GM19328 (cell line): ENCODE measurements around the gene OGFR.

ENCODE experiments used
- ATAC-seq: cut with Tn5 transposase; IDR thresholded peaks from one replicate; pipeline ENCODE4 v1.9.1; 2021; ENCODE audit warnings: mild to moderate bottlenecking, moderate library complexity; ENCODE audit not compliant: unreplicated experiment

The OGFR gene

DNA sequence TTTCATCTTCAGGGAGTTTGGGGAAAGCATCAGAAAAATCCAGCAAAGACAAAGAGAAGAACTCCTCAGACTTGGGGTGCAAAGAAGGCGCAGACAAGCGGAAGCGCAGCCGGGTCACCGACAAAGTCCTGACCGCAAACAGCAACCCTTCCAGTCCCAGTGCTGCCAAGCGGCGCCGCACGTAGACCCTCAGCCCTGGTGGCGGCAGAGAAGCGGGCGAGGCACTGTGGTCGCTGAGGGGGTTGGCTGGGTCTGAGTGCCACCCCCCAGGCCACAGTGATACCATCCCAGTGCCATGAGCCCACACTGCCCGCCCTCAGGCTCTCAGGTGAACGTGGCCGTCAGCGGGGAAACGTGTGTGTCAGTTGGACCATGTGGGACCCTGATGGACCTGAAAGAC is 5.2 kb upstream of the OGFR start:
- ATAC-seq = no peak

DNA sequence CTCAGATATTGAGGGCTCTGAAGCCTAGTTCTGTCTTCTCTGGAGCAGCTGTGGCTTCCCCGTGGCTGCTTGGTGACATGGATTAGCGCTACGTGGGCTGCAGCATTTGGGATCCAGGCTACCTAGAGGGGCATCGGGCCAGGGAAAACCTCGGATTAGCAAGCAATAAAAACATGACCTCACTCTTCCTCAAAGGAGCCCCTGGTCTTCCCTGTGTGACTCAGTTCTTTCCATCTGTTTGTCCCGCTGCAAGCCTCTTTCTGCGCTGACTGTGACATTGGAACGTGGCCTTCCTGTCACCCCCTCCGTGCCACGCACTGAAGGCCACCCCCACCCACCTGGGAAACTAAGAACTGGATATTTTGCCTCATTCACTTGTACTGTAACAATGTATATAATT is 4.8 kb upstream of the OGFR start:
- no peak for ATAC-seq

DNA sequence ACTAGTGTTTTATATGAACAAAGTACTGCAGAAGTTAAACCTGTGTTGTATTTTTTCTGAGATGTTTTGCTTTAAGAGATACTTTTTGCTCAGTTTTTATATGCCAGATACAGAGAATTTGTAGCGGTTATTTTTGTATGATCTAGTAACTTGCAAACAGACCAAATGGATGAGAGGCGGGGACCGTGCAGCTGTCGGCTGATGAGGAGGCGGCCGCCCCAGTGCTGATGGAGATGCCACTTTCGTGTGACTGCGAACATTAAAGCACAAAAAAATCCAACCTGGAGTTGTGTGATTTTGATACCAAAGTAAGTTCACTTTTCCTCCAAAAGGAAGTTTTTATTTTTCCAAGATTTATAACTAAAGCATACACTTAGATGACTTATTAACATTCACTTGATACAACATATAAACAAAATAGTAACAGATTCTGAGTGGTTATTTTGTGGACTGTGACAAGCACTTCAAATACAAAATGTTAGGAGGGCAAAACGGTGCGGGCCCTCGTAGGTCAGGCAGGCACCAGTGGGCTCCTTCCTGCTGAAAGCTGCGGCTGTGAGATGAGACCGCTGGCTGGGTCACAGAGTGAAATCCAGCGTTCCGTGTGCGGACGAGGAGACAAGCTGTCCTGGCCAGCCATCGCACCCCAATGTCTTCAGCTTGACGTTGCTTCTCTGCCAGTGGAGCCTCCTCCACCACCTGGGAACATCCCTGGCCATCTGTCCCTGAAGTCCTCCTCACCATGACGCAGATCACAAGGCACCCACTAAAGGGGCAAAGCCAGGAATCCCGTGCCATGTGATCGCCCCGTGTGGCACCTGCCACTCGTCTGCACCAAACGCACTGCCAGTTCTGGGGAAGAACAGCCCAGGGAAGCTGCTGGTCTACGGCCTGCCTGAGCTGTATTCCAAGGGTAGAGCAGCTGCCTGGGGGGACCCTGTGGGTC is 4.0 kb upstream of the OGFR start:
- no peak for ATAC-seq

DNA sequence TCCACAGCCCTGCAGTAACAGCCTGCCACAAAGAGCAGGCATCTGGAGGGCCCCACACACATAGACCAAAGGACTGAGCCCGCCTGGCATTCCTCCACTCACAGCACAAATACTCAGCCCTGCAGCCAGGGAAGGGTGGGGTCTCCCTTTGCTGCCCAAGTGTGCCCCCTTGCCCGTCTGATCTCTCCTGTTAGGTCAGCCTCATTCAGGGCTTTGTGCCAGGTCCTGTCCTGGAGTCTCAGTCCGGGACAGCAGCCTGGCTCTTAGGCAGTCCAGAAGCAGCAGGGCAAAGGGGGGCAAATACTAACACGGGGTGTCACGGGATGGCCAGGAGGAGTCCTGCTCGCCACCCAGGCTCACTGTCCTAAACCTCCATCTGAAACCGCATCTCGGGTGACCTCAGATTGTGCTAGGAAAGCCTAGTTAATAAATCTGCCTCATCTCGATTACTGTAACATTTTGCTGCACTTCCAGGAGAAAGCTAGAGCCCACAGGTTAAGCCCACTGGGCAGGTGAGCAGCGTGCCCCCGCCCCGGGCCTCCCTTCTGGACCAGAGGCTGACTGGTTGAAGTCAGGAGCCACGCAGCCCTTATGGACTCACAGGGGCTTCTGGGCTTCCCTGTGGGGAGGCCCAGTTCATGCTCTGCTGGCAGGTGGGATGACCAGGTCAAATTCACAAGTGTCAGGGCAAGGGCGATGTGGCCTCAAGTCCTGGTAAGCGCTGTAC is 3.2 kb upstream of the OGFR start:
- no peak for ATAC-seq

DNA sequence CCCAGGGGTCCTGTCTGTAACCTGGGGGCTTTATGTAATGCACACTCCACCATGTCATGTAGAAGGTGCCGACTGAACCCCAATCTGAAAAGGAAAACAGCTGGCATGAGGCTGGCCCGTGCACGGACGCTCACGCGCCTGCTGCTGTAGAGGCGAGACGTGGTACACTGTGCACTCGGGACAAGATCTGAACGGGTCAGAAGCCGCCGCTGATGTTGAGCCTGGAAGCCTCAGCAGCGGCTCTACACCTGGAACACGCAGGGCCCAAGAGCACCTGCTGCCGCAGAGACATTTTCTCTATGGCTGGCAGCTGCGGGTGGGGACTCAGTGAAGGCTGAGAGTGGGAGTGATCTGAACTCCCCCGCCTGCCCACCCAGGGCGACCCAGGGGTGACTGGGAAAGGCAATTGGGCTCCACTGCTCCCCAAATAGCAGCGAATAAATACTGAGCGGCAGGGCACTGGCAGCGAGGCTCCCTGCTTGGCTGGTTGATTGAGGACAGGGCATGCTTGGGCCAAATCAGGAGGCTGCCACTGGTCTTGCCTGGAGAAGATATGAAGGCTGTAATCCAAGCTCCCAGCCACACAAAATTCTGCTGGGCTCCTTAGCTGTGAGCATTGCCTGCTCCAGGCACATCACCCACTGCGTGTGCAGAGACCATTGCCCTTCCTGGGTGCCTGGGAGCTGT is 2.5 kb upstream of the OGFR start:
- no peak for ATAC-seq

DNA sequence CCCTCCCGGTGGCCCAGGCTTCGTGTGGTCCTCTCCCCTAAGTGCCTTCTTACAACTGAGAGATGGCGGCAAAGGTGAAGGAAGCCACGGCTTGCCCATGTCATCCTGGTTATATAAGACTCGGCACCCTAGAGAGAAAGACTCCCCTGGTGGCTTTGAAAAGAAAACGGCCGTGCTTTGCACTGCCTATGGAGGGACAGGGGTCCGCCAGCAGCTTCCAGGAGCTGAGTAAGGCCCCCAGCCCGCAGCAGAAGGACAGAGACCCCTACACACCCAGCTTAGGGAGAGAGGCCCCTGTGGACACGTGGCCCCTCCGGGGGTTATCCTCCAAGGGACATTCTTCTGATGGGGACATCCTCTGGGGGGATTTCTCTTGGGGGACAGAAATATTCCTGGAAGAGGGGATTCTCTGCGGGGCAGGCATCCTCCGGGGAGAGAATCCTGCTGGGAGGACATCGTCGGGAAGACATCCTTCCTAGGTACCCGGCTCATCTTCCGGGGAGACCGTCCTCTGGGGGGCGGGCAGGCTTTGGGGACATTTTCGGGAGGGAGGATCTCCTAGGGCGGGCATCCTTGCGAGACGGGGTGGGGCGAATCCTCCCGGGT is 511 bp upstream of the OGFR start:
- no peak for ATAC-seq

DNA sequence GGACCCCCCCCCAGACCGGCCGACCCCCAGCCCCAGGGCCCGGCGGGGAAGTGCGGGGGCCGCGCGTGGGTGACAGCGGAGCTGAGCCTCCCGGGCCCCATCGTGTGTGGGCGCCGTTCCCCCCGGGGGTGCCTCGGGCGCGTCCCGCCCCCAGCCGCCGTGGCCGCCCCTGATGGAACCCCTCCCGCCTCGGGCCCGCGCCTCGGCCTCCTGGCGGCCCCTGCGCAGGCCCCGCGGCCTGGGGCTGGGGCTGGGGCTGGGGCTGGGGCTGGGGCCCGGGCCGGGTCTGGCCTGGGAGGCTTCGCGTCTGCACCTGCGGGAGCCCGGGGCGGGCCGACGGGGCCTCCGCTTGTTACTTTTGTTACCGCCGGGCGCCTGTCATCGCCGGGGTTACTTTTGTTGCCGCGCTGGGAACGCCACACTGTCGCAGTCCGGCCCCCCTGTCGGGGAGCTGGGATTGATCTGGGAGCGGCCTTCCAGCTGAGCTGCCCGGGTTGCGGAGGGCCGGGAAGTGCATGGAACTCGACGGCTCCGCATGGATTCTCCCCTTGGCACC is 598 bp downstream of the OGFR start:
- no peak for ATAC-seq

DNA sequence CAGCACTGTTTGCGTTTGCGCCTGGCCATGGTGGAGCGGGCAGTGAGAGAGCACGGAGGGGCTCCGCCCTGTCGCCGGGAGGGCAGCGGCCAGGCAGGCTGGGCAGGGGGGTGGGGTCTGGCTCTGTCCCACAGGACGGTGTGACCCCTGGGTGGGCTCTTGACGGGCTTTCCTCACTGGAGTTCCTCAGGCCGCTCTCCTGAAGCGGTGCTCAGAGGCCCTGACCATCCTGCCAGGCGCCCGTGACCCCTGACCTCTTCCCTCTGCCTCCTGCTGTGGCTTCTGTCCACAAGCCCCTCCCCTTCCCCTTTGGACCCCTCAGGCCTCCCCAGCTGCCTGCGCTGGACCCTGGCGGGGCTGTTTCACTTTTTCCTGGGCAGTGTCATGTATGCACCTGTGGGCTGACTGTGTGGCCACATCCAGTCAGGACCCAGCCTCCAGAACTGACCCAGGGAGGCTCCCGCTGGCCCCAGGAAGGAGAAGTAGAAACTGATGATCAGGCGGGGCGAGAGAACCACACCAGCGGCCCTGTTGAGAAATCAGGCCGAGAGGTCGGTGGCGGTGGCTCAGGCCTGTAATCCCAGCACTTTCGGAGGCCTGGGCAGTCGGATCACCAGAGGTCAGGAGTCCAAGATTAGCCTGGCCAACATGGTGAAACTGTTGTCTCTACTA is 1.2 kb downstream of the OGFR start:
- ATAC-seq = no peak

DNA sequence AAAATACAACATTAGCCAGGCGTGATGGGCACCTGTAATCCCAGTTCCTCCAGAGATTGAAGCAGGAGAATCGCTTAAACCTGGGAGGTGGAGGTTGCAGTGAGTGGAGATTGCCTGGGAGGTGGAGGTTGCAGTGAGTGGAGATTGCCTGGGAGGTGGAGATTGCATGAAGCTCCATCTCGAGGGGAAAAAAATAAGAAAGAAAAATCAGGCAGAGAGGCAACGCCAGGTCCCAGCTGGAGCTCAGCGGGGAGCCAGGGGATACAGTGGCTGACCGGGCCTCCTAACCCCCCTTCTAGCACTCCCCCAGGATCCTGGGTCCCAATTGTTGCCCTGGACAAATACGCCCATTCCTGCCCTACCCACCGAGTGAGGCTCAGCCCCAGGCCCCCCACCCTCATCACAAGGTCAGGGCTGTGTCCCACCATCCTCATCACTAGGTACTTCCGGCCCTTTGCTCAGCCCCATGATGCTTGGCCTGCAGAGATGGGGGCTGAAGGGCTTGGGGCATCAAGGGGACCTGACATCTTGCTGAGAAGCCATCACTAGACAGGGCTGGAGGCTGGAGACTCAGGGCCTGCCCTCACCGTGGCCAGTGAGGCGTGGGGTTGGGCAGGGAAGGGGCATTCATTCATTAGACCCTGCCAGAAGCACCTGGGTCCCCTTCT is 1.9 kb downstream of the OGFR start:
- ATAC-seq = no peak

DNA sequence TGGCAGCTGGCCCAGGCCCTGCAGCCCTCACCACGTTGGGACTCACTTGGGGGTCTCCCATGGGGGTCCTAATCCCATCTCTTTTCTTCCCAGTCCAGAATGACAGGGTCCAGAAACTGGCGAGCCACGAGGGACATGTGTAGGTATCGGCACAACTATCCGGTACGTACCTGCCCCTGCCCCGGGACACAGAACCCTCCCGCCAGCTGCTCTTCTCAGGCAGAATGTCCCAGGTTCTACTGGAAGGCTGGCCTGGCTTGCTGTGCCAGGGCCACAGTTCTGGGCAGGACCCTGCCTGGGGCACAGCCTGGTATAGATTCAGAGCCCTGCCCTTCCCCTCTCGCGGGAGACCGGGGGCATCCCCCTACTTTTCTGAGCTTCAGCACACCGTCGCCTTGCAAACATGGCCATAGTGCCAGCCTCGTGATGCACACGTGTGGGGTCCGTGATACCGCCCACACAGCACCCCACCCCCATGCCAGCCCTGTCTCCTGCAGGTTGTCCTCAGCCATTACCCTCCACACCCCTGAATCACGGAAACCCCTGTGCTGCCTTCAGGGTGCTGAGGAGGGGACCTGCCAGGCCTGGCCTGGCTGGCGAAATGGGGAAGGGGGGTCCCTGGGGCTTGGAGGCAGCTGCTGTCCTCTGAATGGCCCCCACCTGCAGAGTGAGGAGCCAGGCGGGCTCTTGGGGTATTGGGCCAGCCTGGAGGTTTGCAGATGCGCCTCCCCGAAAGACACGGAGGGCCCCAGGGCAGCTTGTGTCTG is 3.0 kb downstream of the OGFR start:
- no peak for ATAC-seq

DNA sequence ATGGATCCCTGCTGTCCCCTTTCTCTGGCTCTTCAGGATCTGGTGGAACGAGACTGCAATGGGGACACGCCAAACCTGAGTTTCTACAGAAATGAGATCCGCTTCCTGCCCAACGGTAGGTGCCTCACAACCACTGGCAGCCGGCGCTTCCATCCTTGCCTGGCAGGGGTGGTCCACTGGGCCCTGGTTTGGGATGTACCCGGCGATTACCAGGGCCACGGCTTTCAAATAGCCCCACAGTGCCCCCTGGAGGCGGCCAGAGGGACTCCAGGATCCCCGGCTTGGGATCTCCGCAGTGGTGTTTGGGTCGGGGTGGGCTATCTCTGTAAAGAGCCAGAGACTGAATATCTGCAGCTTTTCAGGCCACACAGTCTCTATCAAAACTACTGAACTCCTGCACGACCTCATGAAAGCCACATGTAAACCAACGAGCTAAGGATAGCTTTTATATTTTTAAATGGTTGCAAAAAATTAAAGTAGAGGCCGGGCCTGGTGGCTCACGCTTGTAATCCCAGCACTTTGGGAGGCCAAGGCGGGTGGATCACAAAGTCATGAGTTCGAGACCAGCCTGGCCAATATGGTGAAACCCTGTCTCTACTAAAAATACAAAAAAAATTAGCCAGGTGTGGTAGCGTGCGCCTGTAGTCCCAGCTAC is 3.7 kb downstream of the OGFR start:
- no peak for ATAC-seq

DNA sequence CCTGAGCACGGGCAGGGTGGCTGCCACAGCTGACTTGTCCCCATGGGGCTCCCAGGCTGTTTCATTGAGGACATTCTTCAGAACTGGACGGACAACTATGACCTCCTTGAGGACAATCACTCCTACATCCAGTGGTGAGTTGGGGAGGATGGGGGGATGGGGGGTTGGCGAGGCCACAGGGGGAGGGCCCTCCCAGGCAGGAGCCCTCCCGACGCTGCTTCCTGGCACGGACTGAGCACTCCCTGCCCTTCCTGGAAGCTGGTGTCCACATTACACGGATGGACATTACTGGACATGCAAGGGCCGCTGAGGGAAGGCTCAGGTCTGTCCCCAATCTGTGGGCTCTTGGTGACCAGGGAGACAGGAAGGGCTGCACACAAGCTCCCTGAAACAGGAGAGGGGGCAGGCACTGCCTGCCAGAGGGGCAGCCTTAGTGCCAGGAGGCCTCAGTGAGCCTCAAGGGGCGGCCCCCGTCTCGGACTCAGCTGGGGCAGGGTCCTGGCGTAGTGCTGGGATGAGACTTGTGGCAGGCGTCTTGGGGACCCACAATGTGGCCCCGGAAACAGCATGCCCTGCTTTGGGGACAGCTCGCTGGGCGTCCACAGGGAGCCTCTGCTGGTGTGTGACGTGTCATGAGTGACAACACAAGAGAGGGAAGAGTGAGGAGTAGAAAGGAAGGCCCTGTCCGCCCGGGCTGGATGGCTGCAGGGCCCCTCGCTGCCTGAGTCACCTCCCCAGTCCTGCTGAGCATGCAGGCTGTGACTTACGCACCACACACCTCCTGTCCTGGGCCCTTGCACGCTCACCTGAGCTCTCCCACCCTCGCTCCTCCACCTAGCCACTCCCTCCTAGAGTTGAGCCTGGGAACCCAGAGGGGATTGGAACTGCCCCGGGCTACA is 5.1 kb downstream of the OGFR start:
- ATAC-seq = no peak

DNA sequence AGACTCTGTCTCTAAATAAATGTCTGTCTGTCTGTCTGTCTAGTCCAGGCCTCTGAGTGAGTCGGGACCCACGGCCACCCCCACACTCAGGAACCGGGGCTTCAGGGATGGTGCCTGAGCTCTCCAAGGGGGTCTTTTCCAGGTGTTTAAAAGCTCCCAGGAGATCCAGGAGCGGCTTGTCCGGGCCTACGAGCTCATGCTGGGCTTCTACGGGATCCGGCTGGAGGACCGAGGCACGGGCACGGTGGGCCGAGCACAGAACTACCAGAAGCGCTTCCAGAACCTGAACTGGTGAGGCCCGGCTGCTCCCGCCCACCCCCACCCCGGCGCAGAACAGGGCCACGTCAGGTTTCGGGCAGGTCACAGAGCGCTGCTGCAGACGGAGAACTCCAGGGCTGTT is 6.7 kb downstream of the OGFR start:
- ATAC-seq = no peak

DNA sequence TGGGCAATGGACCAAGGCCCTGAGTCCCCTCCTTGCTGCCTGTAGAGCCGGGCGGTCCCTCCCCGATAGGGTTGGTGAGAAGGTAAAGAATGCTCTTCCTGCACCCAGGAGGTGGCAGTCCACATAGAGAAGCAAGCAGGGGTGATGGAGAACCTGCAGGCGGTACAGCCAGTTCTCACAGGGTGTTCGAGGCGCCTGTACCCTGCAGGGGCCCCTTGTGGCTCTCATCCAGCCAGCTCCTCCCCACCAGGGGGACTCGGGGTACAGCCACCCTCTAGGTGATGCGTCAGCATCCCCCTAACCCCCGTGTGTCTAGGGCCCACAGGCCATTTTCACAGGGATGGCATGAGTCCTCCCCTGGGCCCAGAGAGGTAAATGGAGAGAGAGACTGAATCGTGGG is 7.1 kb downstream of the OGFR start:
- no peak for ATAC-seq

DNA sequence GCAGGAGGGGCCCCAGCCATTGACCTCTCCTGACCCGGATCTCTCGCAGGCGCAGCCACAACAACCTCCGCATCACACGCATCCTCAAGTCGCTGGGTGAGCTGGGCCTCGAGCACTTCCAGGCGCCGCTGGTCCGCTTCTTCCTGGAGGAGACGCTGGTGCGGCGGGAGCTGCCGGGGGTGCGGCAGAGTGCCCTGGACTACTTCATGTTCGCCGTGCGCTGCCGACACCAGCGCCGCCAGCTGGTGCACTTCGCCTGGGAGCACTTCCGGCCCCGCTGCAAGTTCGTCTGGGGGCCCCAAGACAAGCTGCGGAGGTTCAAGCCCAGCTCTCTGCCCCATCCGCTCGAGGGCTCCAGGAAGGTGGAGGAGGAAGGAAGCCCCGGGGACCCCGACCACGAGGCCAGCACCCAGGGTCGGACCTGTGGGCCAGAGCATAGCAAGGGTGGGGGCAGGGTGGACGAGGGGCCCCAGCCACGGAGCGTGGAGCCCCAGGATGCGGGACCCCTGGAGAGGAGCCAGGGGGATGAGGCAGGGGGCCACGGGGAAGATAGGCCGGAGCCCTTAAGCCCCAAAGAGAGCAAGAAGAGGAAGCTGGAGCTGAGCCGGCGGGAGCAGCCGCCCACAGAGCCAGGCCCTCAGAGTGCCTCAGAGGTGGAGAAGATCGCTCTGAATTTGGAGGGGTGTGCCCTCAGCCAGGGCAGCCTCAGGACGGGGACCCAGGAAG is 7.7 kb downstream of the OGFR start:
- no peak for ATAC-seq

DNA sequence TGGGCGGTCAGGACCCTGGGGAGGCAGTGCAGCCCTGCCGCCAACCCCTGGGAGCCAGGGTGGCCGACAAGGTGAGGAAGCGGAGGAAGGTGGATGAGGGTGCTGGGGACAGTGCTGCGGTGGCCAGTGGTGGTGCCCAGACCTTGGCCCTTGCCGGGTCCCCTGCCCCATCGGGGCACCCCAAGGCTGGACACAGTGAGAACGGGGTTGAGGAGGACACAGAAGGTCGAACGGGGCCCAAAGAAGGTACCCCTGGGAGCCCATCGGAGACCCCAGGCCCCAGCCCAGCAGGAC is 8.2 kb downstream of the OGFR start:
- no peak for ATAC-seq

DNA sequence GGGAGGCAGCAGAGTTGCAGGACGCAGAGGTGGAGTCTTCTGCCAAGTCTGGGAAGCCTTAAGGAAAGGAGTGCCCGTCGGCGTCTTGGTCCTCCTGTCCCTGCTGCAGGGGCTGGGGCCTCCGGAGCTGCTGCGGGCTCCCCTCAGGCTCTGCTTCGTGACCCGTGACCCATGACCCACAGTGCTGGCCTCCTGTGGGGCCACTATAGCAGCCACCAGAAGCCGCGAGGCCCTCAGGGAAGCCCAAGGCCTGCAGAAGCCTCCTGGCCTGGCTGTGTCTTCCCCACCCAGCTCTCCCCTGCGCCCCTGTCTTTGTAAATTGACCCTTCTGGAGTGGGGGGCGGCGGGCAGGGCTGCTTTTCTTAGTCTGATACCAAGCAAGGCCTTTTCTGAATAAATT is 9.0 kb downstream of the OGFR start:
- no peak for ATAC-seq
